ENCODE data around the gene ELAVL3.
A peak's percentile ranks its signal among the peaks of the same experiment; 100 is the strongest.
"Not testable (repeated sequence)": the region's sequence is repeated elsewhere in the genome, so short reads cannot be mapped to it uniquely, and the experiment has no call there.

Gene ELAVL3

DNA sequence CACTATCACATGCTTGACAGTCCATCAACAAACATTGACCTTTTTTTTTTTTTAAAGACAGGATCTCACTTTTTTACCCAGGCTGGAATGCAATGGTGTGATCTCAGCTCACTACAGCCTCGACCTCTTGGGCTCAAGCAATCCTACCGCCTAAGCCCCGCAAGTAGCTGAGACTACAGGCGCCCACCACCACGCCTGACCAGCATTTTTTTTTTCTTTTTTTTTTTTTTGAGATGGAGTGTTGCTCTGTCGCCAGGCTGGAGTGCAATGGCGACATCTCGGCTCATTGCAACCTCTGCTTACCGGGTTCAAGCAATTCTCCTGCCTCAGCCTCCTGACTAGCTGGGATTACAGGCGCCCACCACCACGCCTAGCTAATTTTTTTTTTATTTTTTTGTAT is 21.9 kb downstream of the ELAVL3 start:
- not testable (repeated sequence) for DNase-seq (ENCODE audit: low read depth)

DNA sequence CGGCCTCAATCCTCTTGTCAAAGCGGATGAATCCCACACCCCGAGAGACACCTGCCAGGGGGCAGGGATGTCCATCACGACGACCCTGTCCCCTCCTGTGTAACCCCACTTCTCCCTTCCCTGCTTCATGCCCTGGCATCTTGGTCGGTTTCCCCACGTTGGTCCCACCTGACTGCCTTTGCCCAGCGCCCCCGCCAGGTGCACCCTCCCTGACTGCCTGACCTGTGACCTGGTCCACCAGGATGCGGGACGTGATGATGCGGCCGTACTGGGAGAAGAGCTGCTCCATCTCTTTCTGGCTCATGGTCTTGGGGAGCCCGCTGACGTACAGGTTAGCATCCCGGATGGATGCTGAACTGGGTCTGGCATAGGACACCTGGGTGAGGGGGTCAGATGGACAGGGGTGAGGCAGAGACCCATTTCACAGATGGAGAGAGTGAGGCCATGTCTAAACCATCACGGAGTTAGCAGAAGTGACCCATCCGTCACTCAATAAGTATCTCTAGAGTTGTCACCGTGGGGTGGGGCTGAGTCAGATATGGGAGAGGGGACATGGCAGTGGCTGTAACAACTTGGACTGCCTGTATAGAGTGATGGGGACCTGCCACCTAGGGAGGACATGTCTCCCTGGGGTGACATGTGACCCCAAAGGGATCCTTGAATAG is 22.5 kb downstream of the ELAVL3 start:
- no peak for DNase-seq (ENCODE audit: low read depth)

DNA sequence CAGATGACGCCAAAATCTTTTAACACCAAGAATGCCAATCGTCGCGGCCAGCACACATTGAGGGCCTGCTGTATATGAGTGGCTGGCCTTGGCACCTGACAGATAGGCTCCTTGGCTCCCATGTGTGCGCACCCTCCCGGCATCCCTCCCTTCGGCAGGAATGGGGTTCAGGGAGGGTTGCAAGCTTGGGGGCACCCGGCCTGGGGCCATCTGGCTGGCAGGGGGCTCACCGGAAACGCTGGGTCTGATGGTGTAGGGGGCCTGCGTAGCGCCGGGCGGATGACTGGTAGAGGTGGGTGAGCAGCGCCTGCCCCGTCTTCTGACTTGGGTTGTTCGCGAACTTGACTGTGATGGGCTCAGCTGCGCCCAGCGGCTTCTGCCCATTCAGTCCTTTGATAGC is 23.0 kb downstream of the ELAVL3 start:
- no peak for DNase-seq (ENCODE audit: low read depth)

DNA sequence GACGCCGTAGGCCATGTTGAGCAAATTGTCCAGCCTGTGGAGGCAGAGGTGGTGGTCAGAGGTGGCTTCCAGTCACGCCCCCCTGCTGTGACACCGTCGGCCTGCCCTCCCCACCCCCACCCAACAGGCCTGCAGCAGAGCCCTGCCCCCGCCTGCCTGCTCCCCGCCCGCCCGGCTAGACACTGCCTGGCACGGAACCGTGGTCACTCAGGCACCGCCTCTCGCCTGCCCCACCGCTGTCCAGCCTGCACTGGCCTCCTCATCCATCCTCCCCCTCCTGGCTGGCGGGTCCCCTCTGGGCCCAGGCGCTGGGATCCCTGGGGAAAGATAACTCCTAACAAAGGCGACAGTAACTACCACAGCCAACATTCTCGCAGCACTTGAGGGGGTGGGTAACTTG is 23.7 kb downstream of the ELAVL3 start:
- DNase-seq (ENCODE audit: low read depth) = no peak

DNA sequence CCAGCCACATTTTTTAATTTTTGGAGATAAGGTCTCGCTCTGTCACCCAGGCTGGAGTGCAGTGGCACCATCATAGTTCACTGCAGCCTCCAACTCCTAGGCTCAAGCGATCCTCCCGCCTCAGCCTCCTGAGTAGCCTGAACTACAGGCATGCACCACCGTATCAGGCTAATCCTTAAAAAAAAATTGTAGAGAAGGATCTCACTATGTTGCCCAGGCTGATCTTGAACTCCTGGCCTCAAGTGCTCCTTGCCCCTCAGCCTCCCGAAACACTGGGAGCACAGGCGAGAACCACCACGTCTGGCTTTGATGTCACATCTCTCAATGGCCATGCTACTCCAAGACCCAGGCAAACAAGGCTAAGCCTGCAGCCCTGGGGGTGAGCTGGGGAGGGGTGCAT is 24.2 kb downstream of the ELAVL3 start:
- DNase-seq (ENCODE audit: low read depth) = no peak

DNA sequence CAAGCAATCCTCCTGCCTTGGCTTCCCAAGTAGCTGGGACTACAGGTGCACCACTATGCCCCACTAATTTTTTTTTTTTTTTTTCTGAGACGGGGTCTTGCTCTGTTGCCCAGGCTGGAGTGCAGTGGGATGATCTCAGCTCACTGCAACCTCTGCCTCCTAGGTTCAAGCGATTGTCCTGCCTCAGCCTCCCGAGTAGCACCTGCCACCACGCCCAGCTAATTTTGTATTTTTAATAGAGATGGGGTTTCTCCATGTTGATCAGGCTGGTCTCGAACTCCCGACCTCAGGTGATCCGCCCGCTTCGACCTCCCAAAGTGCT is 25.7 kb downstream of the ELAVL3 start:
- not testable (repeated sequence) for DNase-seq (ENCODE audit: low read depth)

DNA sequence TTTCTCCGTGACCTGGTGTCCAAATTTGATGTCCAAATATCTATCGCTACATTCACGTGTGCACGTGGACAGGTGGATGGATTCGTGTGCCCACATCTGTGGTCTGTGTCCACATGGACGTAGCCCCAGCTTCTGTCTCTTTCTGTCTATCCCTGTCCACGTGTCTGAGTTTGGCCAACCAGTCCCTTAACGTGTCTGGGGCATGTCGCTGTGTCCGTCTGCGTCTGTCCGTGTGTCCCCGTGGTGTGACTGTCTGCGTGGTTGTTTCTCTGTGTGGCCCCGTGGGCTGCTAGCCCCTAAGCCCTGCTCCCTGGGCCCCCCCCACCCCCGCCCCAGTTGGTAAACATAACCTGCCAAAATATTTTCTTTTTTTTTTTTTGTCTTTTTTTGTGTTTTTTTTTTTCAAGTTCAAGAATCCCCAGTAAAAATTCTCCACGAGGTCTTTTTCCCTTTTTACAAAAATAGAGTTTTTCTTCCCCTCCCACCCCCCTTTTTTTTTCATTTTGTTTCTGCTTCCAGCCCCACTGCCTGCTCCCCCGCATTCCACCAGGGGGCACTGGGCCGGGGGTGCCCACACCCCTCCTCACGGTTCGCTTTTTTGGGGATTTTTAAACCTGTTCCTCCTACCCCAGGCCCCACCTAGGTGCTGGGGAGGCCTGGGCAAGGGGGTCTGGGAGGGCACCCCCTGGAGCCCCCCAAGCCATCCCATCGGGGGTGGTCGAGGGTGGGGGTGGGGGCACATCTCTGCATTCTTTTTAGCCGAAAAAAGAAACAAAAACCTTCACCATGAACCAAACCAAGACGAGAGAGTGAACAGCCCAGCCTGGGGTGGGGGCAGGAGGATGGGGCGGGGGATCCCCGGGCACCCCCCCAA is 27.1 kb downstream of the ELAVL3 start:
- no peak for DNase-seq (ENCODE audit: low read depth)

DNA sequence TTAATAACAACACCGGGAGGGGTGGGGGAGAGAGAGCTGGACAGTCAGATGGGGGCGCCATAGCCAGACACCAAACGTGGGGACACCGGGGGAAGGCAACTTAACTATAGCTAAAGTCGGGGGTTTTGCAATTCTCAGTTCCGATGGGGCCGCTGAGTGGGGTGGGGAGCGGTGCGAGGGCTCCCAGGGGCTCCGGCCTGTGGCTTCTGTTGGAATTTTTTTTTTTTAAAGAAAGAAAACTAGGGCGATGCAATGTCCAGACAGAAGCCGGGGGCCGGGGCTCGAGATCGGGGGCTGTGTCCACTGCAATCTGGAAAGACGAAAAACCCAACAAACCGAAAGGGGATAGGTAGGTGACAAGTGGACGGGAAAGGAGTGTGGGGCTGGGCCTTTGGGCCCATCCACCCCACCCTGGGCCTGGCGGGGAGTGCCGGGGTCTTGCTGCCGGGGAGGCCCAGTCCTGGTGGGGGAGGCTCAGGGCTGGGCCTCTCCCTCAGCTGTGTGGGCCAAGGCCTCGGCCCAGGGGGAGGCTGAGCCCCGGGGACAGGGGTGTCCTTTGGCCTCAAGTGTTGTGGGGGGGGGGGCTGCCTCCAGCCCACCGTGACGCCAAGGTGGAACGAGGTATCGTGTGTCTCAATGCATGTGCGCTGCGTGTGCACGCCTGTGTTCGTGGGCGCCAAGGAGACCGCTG is 28.1 kb downstream of the ELAVL3 start:
- DNase-seq (ENCODE audit: low read depth) = no peak

DNA sequence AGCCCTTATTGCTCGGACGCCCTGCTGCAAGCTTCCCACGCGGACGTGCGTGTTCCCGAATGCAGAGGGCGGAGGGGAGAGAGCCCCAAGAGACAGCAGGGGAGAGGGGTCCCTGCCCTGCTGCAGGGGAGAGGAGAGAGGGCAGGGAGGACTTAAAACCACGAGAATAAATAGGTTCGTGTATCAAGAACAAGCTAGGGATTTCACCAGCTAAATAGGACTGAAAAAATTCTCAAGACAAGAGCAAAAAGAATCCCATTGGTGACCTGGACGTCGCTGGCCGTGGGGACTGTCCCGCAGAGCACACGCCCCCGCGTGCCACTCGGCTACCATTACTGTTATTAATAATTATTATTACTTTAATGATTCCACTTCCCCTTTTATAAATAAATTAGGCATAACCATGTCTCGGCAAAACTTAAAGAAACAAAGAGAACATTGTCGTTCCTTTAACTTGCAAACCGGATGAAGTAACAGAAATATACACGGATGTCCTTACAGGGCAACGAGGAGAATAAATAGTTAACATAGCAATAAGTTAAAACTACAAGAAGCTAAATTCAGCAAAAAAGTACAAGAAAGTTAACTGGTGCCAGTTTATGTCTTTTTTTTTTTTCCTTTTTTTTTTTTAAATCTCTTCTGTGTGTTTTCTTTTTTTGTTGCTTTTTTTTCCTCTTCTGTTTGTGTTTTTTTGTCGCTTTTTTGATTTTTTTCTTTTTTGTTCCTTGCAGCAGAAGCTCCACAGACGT is 28.8 kb downstream of the ELAVL3 start:
- no peak for DNase-seq (ENCODE audit: low read depth)

DNA sequence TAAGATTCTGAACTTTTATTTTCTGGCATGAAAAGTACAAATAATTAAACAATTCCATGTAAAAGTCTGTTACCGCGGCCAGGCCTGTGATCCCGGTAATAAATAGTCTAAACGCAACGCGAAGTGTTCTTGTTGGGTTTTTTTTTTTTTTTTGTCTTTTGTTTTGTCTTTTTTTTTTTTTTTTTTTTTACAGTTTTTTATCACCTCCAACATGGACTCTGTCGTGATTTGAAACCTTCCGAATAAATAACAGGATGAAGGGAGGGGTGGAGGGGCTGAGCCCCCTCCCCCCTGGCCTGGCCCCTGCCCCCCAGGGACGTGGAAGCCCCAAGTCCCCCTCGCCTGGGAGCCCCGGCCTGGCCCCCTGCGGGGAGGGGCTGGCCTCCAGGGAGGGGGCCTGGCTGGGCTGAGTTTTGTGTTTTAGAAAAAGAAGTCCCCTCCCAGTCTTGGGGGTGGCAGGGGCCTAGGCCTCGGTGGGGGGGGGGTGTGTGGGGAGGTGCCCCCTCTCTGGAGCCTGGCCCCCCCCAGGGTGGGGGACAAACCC is 29.4 kb downstream of the ELAVL3 start:
- no peak for DNase-seq (ENCODE audit: low read depth)

DNA sequence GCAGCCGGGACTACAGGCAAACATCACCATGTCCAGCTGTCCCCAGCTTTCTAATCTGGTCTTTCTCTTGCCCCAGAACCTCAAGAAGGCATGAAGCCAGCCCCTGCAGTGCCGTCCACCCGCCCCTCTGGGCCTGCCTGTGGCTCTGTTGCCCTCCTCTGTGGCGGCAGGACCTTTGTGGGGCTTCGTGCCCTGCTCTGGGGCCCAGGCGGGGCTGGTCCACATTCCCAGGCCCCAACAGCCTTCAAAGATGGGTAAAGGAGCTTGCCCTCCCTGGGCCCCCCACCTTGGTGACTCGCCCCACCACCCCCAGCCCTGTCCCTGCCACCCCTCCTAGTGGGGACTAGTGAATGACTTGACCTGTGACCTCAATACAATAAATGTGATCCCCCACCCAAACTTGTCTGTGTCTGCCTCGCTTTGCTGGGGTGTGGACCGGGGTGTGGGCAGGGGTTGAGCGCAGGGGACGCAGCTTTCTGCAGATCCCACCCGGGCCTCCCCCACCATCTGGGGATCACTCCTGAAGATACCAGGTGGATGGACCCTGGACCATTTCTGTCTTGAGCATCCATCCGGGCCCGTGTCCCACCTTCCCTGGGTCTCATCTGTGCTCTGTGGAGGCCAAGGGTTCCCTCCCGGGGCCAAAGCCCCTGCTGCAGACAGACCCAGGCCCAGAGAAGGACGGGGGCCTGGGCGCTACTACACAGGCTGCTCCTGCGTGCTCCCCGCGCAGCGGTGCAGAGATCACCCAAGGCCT is 30.1 kb downstream of the ELAVL3 start:
- no peak for DNase-seq (ENCODE audit: low read depth)

DNA sequence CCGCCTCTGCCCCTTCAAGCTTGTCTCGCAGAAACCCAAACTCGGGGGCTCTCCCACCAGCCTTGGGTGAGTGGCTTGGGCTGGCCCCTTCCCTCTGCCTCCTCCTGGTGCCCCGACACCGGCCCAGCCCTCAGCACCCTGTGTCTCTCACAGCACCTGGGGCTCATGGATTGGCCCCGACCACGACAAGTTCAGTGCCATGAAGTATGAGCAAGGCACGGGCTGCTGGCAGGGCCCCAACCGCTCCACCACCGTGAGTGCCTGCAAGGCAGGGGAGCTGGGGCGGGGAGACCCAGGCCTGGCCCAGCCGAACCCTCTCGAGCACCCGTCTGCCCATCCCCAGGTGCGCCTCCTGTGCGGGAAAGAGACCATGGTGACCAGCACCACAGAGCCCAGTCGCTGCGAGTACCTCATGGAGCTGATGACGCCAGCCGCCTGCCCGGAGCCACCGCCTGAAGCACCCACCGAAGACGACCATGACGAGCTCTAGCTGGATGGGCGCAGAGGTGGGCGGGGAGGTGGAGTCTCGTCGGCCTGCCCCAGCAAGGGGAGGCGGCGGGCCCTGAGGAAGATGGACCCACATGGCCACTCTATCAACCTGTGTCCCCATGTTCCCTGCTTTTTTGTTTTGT is 31.8 kb downstream of the ELAVL3 start:
- DNase-seq (ENCODE audit: low read depth) = no peak

DNA sequence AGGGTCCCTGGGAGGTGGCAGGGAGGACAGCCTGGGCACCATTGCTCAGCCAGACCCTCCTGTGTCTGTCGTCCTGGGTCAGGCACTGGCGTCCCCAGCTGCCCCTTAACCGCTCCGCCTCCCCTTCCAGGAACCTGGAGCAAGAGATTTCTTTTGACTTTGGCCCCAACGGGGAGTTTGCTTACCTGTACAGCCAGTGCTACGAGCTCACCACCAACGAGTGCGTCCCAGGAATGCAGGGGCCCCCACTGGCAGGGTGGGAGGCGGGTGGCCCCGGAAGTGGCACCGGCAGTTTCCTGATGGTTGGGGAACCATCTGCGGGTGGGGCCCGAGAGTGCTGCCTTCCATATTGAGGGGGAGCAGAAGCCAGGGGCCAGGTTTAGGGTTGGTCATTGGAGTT is 32.4 kb downstream of the ELAVL3 start:
- DNase-seq (ENCODE audit: low read depth) = no peak

DNA sequence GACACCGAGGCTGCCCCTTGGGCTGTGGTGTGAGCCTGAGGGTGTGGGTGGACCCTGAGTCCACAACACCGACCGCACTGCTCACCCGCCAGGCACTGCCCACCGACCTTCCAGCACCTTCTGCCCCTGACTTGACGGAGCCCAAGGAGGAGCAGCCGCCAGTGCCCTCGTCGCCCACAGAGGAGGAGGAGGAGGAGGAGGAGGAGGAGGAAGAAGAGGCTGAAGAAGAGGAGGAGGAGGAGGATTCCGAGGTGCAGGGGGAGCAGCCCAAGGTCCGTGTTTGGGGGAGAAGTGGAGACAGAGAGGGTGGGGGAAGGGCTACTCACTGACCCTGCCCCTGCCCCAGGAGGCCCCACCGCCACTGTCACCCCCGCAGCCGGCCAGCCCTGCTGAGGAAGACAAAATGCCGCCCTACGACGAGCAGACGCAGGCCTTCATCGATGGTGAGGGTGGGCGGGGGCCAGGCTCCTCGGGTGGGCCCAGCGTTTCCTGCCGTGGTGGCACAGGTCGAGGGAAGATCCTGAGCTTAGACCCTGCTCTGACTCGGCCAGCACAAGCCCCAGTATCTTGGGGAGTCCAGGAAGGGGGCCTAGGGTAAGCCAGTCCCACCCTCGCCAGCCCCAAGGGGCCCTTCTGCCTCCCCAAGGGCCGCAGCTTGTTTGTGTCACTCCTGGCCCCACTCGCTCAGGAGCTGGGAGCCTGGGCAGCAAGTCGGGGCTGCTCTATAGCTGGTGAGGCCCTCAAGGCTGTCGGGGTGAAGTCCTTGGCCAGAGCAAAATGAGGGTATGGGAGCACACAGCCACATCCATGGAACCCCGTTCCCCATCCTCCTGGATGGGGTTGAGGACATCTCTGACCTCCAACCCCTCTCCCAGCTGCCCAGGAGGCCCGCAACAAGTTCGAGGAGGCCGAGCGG is 33.2 kb downstream of the ELAVL3 start:
- DNase-seq (ENCODE audit: low read depth) = no peak

DNA sequence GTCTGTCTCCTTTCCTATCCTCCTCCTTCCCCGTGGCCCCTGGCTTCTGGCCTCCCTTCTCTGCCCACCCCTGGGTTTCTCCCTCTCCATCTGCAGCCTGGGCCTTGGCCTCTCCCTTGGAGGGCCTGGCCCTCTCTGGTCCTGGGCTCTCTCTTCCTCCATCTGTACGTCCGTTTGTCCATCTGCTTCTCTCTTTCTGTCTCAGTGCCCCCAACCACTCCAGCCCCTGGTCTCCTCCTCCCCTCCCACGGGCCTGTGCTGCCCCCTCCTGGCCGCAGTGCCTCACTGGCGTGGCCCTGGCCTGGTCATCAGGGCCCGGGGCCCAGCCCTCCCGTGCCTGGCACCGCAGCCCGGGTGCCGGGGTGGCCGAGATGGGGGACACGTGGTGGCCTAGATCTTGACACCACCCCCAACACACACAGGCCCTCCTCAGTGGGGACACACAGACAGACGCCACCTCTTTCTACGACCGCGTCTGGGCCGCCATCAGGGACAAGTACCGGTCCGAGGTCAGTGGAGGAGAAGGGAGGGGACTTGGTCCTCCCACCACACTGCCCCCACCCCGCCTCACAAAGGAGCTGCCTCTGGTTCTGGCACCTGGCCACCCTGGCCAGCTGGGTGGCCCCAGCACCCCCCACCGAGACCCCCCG is 34.1 kb downstream of the ELAVL3 start:
- DNase-seq (ENCODE audit: low read depth) = peak; percentile 20

DNA sequence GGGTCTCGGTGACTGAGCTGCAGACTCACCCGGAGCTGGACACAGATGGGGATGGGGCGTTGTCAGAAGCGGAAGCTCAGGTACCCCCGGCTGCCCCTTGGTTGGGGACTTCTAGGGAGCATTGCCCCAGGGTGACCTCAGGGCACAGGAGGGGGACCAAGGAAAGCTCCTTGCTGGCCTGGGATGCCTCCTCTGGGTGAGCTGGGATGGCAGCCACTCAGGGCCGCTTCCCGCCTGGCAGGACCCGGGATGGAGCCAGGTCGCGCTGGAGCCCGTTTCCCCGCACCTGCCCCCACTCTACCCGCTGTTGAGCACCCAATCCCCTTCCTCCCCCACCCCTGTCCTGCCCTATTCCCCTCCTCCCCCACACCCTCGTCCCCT is 34.6 kb downstream of the ELAVL3 start:
- no peak for DNase-seq (ENCODE audit: low read depth)

DNA sequence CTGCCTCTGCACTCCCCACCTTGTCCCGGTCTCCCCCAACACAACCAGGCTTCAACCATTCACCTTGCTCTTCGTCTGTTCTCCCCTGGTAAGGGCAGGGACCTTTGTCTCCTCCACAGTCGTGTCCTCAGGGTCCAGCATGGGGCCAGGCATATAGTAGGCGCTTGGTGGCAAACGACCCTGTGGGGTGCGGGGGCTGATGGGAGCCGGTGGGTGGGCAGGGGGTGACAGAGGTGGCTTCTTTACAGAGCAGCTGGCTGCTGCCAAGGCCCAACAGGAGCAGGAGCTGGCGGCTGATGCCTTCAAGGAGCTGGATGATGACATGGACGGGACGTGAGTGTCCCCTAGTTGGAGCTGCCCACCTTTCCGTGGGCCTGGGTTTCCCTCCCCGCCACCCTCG is 35.7 kb downstream of the ELAVL3 start:
- no peak for DNase-seq (ENCODE audit: low read depth)

DNA sequence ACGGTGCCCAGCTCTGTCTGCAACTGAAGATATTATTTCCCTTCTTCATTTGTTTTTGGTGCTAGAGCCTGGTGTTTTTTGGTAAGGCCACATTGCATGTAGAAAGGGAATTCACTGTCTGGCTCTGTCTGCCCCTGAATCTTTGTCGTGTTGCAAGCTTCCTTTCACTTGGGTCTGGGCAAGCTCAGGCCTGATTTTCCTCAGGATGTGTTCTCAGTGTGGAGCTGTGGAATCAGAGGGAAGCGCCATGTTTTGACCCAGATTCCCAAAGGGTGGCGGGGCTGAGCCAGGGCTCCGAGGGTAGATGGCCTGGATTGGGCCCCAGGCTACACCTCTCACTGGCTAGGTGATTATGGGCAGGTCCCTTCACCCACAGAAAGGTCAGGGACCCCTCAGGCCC is 36.8 kb downstream of the ELAVL3 start:
- DNase-seq (ENCODE audit: low read depth) = no peak

DNA sequence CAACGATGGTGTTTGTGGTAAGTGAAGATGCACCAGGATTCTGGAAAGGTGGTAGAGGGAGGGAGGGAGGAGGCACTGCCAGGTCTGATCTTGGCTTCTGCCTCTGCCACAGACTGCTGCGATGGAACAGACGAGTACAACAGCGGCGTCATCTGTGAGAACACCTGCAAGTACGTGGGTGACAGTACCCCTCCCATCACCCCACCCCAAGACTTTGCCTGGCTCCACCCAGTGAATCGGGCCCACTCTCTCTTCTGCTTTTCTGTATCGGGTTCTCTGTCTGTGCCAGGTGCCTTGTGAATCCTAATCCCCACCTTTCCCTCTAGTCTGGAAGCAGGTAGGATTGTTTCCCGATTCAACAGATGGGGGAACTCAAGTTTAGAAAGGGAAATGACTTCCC is 42.9 kb downstream of the ELAVL3 start:
- no peak for DNase-seq (ENCODE audit: low read depth)
